GM19035 (cell line): ENCODE measurements around the gene GET3.
A peak's percentile ranks its signal among the peaks of the same experiment; 100 is the strongest.
"Not testable (repeated sequence)": the region's sequence is repeated elsewhere in the genome, so short reads cannot be mapped to it uniquely, and the experiment has no call there.

Experiments
- ATAC-seq: cut with Tn5 transposase; IDR thresholded peaks from one replicate; pipeline ENCODE4 v1.9.1; 2021; ENCODE audit not compliant: unreplicated experiment

Gene GET3

DNA sequence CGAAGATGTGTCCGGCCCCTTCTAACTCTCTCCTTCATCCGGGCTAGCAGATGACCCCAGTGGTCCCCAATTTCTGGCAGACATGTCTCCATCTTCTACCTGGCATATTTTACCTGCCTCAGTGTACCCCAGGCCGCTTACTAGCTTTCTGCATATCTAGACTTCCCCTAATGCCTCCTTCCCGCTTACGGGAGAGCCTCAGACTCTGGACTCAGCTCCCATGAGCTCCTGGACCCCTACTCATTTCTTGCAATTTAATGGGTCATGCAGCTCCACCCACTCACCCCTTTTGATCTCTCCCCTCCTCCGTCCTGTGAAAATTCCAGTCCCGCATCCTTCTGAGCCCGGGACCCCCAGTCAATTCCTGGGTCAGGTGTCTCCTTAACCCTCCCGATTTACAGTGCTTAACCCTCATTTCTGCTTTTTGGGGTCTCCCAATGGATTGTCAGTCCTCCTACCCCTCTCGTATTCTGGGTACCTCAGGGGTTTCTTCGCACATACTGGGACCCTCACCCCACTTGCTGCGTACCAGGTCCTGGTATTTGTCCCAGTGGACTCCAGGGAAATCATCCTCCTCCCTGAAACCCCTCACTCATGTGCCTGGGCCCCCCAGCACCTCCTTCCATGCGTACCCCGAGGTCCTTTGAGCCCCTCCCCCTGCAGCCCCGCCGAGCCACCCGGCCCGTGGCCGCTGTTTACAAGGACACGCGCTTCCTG, 53.5 kb downstream of the GET3 start:
- no peak for ATAC-seq

DNA sequence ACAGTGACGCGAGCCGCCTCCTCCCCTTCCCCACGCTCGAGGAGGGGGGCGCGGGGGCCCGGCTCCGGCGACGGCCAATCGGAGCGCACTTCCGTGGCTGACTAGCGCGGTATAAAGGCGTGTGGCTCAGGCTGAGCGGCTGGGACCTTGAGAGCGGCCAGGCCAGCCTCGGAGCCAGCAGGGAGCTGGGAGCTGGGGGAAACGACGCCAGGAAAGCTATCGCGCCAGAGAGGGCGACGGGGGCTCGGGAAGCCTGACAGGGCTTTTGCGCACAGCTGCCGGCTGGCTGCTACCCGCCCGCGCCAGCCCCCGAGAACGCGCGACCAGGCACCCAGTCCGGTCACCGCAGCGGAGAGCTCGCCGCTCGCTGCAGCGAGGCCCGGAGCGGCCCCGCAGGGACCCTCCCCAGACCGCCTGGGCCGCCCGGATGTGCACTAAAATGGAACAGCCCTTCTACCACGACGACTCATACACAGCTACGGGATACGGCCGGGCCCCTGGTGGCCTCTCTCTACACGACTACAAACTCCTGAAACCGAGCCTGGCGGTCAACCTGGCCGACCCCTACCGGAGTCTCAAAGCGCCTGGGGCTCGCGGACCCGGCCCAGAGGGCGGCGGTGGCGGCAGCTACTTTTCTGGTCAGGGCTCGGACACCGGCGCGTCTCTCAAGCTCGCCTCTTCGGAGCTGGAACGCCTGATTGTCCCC, 54.2 kb downstream of the GET3 start, which contains the start of gene JUNB:
Gene JUNB (plus strand): TSS at position 142 of the 706 bp plus-strand sequence. CDS start 286 bp downstream, at position 428.
- peak; percentile 28 for ATAC-seq

DNA sequence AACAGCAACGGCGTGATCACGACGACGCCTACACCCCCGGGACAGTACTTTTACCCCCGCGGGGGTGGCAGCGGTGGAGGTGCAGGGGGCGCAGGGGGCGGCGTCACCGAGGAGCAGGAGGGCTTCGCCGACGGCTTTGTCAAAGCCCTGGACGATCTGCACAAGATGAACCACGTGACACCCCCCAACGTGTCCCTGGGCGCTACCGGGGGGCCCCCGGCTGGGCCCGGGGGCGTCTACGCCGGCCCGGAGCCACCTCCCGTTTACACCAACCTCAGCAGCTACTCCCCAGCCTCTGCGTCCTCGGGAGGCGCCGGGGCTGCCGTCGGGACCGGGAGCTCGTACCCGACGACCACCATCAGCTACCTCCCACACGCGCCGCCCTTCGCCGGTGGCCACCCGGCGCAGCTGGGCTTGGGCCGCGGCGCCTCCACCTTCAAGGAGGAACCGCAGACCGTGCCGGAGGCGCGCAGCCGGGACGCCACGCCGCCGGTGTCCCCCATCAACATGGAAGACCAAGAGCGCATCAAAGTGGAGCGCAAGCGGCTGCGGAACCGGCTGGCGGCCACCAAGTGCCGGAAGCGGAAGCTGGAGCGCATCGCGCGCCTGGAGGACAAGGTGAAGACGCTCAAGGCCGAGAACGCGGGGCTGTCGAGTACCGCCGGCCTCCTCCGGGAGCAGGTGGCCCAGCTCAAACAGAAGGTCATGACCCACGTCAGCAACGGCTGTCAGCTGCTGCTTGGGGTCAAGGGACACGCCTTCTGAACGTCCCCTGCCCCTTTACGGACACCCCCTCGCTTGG, 55.0 kb downstream of the GET3 start:
- ATAC-seq, result no peak

DNA sequence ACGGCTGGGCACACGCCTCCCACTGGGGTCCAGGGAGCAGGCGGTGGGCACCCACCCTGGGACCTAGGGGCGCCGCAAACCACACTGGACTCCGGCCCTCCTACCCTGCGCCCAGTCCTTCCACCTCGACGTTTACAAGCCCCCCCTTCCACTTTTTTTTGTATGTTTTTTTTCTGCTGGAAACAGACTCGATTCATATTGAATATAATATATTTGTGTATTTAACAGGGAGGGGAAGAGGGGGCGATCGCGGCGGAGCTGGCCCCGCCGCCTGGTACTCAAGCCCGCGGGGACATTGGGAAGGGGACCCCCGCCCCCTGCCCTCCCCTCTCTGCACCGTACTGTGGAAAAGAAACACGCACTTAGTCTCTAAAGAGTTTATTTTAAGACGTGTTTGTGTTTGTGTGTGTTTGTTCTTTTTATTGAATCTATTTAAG, 55.6 kb downstream of the GET3 start:
- ATAC-seq, result no peak

DNA sequence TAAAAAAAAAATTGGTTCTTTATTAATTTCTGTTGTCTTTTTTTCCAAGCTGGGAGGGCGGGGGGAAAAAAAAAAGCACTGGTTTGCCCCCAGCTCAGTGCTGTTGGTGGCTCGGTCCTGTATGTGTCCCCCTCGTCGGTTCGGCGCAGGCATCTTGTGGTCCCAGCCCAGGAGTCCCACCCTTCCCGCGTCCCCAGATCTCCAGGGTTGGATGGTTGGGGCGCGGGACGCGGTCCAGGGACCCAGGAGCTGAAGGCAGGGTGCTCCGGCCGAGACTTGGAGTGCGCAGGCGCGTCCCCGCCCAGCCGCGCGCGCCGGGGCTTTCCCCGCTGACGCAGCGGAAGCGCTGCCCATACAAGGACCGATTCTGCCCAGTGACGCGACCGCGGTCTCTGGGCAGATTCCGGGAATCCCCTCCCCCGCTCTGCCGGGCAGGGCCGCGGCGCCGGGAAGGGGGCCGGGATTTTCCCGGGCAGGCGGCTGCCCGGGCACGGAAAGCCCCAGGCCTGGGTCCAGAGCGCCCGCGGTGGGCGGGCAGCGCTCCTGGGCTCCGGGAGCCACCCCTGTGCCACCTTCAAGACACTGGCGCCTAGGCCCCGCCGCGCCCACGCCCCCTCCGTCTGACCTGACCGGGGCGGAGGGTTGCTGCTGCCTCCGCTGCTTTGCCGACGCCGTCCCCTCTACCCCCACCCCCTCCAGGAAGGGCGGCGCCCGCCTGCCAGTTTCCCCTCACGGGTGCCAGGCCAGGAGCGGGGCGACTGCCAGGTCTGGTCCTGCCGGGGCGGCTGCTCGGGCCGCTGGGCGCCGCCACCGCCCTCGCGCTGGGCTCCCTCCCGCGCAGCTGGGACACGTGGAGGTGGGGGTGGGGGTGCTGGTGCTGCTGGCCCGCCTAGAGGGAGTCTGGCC, 56.2 kb downstream of the GET3 start:
- ATAC-seq, result peak; percentile 34

DNA sequence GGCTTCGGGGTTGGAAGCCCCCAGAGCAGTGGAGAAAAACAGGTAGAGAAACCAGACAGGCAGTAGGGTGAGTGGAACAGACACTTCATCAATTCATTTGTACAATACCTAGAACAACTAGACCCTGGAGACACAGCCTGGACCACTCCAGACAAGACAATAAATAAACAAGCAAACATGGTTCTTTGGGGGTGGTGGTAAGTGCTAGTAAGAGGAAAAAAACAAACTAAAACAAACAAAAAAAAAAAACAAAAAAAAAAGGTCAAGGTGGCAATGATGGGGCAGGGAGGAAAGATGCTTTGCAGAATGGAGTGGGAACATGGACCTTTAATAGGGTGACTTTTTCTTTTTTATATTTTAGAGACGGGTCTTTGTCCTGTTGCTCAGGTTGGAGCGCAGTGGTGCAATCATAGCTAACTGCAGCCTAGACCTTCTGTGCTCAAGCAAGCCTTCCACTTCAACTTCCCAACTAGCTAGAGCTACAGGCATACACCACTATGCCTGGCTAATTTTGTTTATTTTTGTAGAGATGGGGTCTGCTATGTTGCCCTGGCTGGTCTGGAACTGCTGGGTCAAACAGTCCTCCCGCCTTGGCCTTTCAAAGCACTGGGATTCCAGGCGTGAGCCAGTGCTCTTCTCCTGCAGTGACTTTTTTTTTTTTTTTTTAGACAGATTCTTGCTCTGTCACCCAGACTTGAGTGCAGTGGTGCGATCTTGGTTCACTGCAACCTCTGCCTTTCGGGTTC, 57.1 kb downstream of the GET3 start:
- no peak for ATAC-seq

DNA sequence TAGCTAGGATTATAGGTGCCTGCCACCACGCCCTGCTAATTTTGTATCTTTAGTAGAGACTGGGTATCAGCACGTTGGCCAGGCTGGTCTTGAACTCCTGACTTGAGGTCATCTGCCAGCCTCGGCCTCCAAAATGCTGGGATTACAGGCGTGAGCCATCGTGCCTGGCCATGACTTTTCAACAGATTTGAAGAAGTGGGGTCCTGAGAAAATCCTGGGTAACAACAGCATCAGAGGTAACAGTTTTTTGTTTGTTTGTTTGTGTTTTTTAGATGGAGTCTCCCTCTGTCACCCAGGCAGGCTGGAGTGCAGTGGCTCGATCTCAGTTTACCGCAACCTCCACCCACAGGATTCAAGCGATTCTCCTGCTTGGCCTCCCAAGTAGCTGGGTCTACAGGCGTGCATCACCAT, 57.7 kb downstream of the GET3 start:
- ATAC-seq, result no peak

DNA sequence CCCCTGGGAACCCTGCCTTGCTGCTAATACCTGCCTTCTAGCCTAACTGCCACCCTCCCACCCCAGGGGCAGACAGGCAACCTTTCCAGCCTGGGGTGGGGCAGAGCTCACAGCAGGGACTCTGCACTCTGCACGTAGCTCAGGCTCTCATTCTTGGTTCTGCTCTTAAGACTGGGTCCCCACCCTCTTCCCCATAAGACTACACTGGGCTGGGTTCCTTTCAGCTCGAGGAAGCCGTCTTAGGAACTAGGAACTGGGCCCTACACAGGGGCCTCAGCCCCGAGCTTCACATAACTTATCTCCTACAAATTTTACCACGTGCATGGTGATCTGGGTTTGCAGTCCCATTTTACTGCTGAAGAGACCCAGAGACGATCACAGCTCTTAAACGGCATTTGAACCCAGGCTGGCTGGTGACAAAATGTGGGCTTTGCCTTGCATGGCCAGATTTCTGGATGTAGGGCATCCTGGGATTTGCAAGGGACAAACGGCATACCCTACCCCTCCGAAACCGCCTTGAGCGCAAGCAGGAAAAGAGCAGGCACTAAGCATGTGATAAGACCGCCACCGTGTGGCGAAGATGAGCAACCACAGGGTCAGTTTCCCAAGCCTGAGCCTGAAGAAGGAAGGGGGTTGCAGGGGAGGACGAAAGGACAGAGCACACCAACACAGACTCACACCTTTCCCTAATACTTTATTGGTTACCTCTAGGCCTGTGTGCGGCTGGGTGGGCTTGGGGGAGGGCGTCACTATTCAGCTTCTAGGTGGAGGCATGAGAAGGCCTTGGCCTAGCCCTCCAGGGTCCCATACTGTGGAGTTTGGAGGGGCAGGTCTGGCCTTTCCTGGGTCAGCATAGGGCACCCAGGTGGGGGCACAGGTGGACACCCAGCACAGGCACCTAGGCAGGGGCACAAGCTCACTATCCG, 59.1 kb downstream of the GET3 start:
- ATAC-seq, result no peak

DNA sequence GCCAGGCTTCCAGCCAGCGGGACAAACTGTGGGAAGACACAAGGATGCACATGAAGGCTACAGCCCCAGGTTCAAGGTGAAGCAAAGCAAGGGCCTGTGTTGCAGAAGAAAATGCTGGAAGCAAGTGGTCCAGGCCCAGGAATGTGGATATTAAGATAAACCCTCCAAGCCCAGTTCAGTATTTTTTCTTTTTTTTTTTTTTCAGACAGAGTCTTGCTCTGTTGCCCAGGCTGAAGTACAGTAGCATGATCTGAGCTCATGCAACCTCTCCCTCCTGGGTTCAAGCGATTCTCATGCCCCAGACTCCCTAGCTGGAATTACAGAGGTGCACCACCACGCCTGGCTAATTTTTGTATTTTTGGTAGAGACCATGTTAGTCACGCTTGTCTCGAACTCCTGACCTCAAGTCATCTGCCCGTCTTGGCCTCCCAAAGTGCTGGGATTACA, 59.9 kb downstream of the GET3 start:
- no peak for ATAC-seq

DNA sequence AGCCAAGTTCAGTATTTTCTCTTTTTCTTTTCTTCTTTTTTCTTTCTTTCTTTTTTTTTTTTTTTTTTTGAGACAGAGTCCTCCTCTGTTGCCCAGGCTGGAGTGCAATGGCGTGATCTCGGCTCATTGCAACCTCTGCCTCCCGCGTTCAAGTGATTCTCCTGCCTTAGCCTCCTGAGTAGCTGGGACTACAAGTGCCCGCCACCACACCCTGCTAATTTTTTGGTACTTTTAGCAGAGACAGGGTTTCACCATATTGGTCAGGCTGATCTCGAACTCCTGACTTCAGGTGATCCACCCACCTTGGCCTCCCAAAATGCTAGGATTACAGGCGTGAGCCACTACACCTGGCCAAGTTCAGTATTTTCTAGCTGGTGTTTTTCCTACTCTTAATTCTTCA, 60.3 kb downstream of the GET3 start:
- not testable (repeated sequence) for ATAC-seq
